ENCODE data around the gene TMEM250.

GRCh38 chr9:136090768-136091581 is 27.7 kb downstream of the TMEM250 start:
- no peak for TF ChIP-seq CTCF (IDR thresholded peaks at IDR 0.05)
- no peak for TF ChIP-seq POLR2A (IDR thresholded peaks at IDR 0.05)

Measured in right lobe of liver (tissue), 4 donors.